GM06990 (cell line): ENCODE measurements around the gene ZBTB20.
A peak's percentile ranks its signal among the peaks of the same experiment; 100 is the strongest.

Source experiments
- DNase-seq: peaks from one replicate; pipeline ENCODE4 v3.0.0-alpha.2; 2011; ENCODE audit not compliant: insufficient read length; ENCODE audit errors: extremely low read depth
- H3K27me3 ChIP-seq: replicated peaks from 2 replicates; pipeline ENCODE4 v1.6.0; 2011; ENCODE audit warnings: low read length; ENCODE audit not compliant: control insufficient read depth, insufficient read depth
- H3K36me3 ChIP-seq: 2 replicates; pipeline ENCODE4 v1.5.1; 2011; ENCODE audit warnings: low read length; ENCODE audit not compliant: control insufficient read depth, insufficient read depth
- H3K4me3 ChIP-seq: replicated peaks from 2 replicates; pipeline ENCODE4 v1.5.1; 2011; ENCODE audit warnings: low read depth, mild to moderate bottlenecking, control low read depth, low read length
- CTCF ChIP-seq: IDR thresholded peaks from 2 replicates; pipeline ENCODE4 v1.5.1; 2011; ENCODE audit warnings: low read length, control low read depth, mild to moderate bottlenecking, inconsistent platforms; ENCODE audit not compliant: insufficient read depth, poor library complexity, severe bottlenecking

The ZBTB20 gene

GRCh38 chr3:114446600-114446999 lies 700.5 kb downstream of the ZBTB20 start:
- TF ChIP-seq CTCF = no peak
- Histone ChIP-seq H3K36me3 (no peaks in the 10 kb centered on the region), H3K4me3 (peak overlapping the region; percentile 20)

GRCh38 chr3:114445233-114445632 lies 701.9 kb downstream of the ZBTB20 start:
- H3K36me3 ChIP-seq = no peaks in the 10 kb centered on the region
- no peak for DNase-seq
- no peak overlapping the region for H3K4me3 ChIP-seq
- no peak for TF ChIP-seq CTCF
- H3K27me3 ChIP-seq = no peaks in the 10 kb centered on the region

More at GRCh38 chr3:114446600-114446999, 700.5 kb downstream of the ZBTB20 start:
- no peak for DNase-seq
- no peaks in the 10 kb centered on the region for H3K27me3 ChIP-seq

- H3K36me3 ChIP-seq = no peaks in the 10 kb centered on the region
- H3K27me3 ChIP-seq = no peaks in the 10 kb centered on the region
- H3K4me3 ChIP-seq = no peak overlapping the region
- DNase-seq = no peak
- TF ChIP-seq CTCF = no peak
Observed at GRCh38 chr3:114444216-114444615, 702.9 kb downstream of the ZBTB20 start.

GRCh38 chr3:114442246-114442645 lies 704.8 kb downstream of the ZBTB20 start:
- no peak for TF ChIP-seq CTCF

GRCh38 chr3:114441386-114441785 lies 705.7 kb downstream of the ZBTB20 start:
- Histone ChIP-seq H3K4me3 (peak overlapping the region; percentile 52), H3K36me3 (no peaks in the 10 kb centered on the region), H3K27me3 (no peaks in the 10 kb centered on the region)
- TF ChIP-seq CTCF = no peak
- no peak for DNase-seq

More at GRCh38 chr3:114442246-114442645, 704.8 kb downstream of the ZBTB20 start:
- no peaks in the 10 kb centered on the region for H3K36me3 ChIP-seq
- no peak overlapping the region; the same call in none of the 2 replicates for H3K4me3 ChIP-seq
- no peaks in the 10 kb centered on the region for H3K27me3 ChIP-seq
- no peak for DNase-seq

- no peak overlapping the region for H3K4me3 ChIP-seq
- no peak for DNase-seq
- TF ChIP-seq CTCF = no peak
- H3K27me3 ChIP-seq = no peaks in the 10 kb centered on the region
- no peaks in the 10 kb centered on the region for H3K36me3 ChIP-seq
Observed at GRCh38 chr3:114440700-114441099, 706.4 kb downstream of the ZBTB20 start.
